Cardiac muscle cell (in vitro differentiated cells and primary cell): ENCODE data around the gene NPTX2. TPM values are rescaled to one million over a fixed set of nuclear protein-coding genes. Genes with fewer than 3 reads are reported as not detected.

Experiments used
- DNase-seq, 2 donors: peaks; one replicate each; pipeline versions ENCODE4 v3.0.0 to v3.0.0-alpha.2; 2010 to 2017; ENCODE audit warnings: low read depth in 1 of 2, low spot score in 1 of 2
- H3K27ac ChIP-seq: fragments of 200-600 bp; sonication (generic); 2 replicates; pipeline ENCODE4 v1.5.1; 2016
- H3K27me3 ChIP-seq: fragments of 200-600 bp; sonication (generic); 2 replicates; pipeline ENCODE4 v1.6.0; 2016; ENCODE audit warnings: control low read depth
- H3K36me3 ChIP-seq: fragments of 200-600 bp; sonication (generic); 2 replicates; pipeline ENCODE4 v1.5.1; 2016; ENCODE audit warnings: control low read depth
- H3K4me1 ChIP-seq: fragments of 200-600 bp; sonication (generic); 2 replicates; pipeline ENCODE4 v1.8.1; 2017; ENCODE audit warnings: low read depth, mild to moderate bottlenecking, mixed run types
- H3K4me3 ChIP-seq: fragments of 200-600 bp; sonication (generic); 2 replicates; pipeline ENCODE4 v1.5.1; 2016; ENCODE audit warnings: mild to moderate bottlenecking
- H3K9me3 ChIP-seq: fragments of 200-600 bp; sonication (generic); 2 replicates; pipeline ENCODE4 v1.5.1; 2017; ENCODE audit warnings: low read depth, mild to moderate bottlenecking, control low read depth
- CTCF ChIP-seq: IDR thresholded peaks from 2 replicates; pipeline ENCODE4 v1.5.1; 2012; ENCODE audit warnings: low read depth, mild to moderate bottlenecking, low read length
- polyA plus RNA-seq: library from polyadenylated mRNA; unstranded; fragments of >200 nt; fragmentation: Nextera tagmentation; extraction: Ambion mirVana; gene quantifications from 2 replicates; pipeline ENCODE4 v1.2.1, GENCODE V29; 2016
- total RNA-seq: library from RNA; depleted of rRNA; stranded (reverse); fragments of >200 nt; gene quantifications from 2 replicates; pipeline ENCODE4 v1.2.3, GENCODE V29; 2016

The NPTX2 gene
- total and polyA plus RNA-seq, 2 experiments from 2014 or later = not detected

- no peak overlapping the region for H3K4me3 ChIP-seq
- DNase-seq = no peak
- H3K27me3 ChIP-seq = no peaks in the 10 kb centered on the region
- no peaks in the 10 kb centered on the region for H3K4me1 ChIP-seq
- H3K36me3 ChIP-seq = no peaks in the 10 kb centered on the region
- H3K27ac ChIP-seq = no peak overlapping the region
- no peak for TF ChIP-seq CTCF
- no peaks in the 10 kb centered on the region for H3K9me3 ChIP-seq
Measured at GRCh38 chr7:98655611-98656010, 38.5 kb downstream of the NPTX2 start.

- no peaks in the 10 kb centered on the region for H3K27me3 ChIP-seq
- no peak for TF ChIP-seq CTCF
- H3K36me3 ChIP-seq = no peaks in the 10 kb centered on the region
- no peak overlapping the region for H3K4me3 ChIP-seq
- no peaks in the 10 kb centered on the region for H3K4me1 ChIP-seq
- H3K9me3 ChIP-seq = no peaks in the 10 kb centered on the region
- DNase-seq = no peak
- H3K27ac ChIP-seq = no peak overlapping the region
Measured at GRCh38 chr7:98656899-98657298, 39.8 kb downstream of the NPTX2 start.

- Histone ChIP-seq H3K9me3 (no peaks in the 10 kb centered on the region), H3K4me3 (no peak overlapping the region)
- no peak for DNase-seq
Measured at GRCh38 chr7:98657736-98658135, 40.7 kb downstream of the NPTX2 start.

GRCh38 chr7:98659756-98660155 lies 42.7 kb downstream of the NPTX2 start:
- Histone ChIP-seq H3K27me3 (no peaks in the 10 kb centered on the region), H3K4me3 (no peak overlapping the region), H3K4me1 (no peaks in the 10 kb centered on the region), H3K9me3 (no peaks in the 10 kb centered on the region), H3K27ac (no peak overlapping the region), H3K36me3 (no peaks in the 10 kb centered on the region)
- no peak for DNase-seq
- TF ChIP-seq CTCF = no peak

More at GRCh38 chr7:98657736-98658135, 40.7 kb downstream of the NPTX2 start:
- H3K36me3 ChIP-seq = no peaks in the 10 kb centered on the region
- no peak for TF ChIP-seq CTCF
- H3K4me1 ChIP-seq = no peaks in the 10 kb centered on the region
- H3K27me3 ChIP-seq = no peaks in the 10 kb centered on the region
- no peak overlapping the region for H3K27ac ChIP-seq

GRCh38 chr7:98661607-98662006 lies 44.5 kb downstream of the NPTX2 start:
- no peak for TF ChIP-seq CTCF
- Histone ChIP-seq H3K27ac (no peak overlapping the region), H3K4me3 (no peak overlapping the region), H3K27me3 (no peaks in the 10 kb centered on the region), H3K36me3 (no peaks in the 10 kb centered on the region), H3K9me3 (no peaks in the 10 kb centered on the region), H3K4me1 (no peaks in the 10 kb centered on the region)
- DNase-seq = no peak

GRCh38 chr7:98662289-98662688 lies 45.2 kb downstream of the NPTX2 start:
- DNase-seq = no peak
- Histone ChIP-seq H3K9me3 (no peaks in the 10 kb centered on the region), H3K4me1 (no peaks in the 10 kb centered on the region), H3K4me3 (no peak overlapping the region), H3K27ac (no peak overlapping the region), H3K27me3 (no peaks in the 10 kb centered on the region), H3K36me3 (no peaks in the 10 kb centered on the region)
- TF ChIP-seq CTCF = no peak
